ENCODE results near the gene AK9. TPM values are rescaled to one million over a fixed set of nuclear protein-coding genes. Genes with fewer than 3 reads are reported as not detected.

The AK9 gene
- total RNA-seq, 1 donor from 2014 or later: 0.75 TPM

- TF ChIP-seq, protein P1, sequence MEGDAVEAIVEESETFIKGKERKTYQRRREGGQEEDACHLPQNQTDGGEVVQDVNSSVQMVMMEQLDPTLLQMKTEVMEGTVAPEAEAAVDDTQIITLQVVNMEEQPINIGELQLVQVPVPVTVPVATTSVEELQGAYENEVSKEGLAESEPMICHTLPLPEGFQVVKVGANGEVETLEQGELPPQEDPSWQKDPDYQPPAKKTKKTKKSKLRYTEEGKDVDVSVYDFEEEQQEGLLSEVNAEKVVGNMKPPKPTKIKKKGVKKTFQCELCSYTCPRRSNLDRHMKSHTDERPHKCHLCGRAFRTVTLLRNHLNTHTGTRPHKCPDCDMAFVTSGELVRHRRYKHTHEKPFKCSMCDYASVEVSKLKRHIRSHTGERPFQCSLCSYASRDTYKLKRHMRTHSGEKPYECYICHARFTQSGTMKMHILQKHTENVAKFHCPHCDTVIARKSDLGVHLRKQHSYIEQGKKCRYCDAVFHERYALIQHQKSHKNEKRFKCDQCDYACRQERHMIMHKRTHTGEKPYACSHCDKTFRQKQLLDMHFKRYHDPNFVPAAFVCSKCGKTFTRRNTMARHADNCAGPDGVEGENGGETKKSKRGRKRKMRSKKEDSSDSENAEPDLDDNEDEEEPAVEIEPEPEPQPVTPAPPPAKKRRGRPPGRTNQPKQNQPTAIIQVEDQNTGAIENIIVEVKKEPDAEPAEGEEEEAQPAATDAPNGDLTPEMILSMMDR (IDR thresholded peaks at IDR 0.05): no peak
- peaks cover 3 to 15% of the 10 kb centered on the region in 2 donors for H3K36me3 ChIP-seq
- H3K27me3 ChIP-seq: no peaks in the 10 kb centered on the region
- H3K4me1 ChIP-seq: no peaks in the 10 kb centered on the region
- H3K9me3 ChIP-seq: peaks cover 0 to 8% of the 10 kb centered on the region in 2 donors
- no peak for DNase-seq (ENCODE audit: low spot score in 2 of 2)
- intact Hi-C loops (cut with DNase I): no loop called here
- no peak overlapping the region for H3K4me3 ChIP-seq
- H3K27ac ChIP-seq: no peak overlapping the region
These were observed 58.6 kb downstream of the AK9 start for GRCh38 chr6:109632405-109632804.

DNA sequence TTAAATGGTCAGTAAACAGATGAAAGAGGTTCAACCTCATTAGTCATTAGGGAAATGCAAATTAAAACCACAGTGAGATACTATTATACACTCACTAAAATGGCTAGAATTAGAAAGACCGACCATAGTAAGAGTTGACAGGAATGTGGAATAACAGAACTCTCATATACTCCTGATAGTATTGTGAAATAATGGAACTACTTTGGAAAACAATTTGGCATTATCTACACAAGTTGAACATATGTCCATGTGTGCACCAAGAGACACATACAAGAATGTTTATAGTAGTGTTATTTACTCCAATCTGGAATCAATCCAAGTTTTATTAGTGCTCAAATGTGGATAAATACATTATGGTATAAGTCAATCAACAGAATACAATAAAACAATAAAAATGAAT lies 59.6 kb downstream of the AK9 start:
- Histone ChIP-seq H3K4me1 (no peaks in the 10 kb centered on the region), H3K27me3 (no peaks in the 10 kb centered on the region), H3K4me3 (no peak overlapping the region), H3K36me3 (peaks cover 3 to 15% of the 10 kb centered on the region in 2 donors), H3K27ac (no peak overlapping the region), H3K9me3 (peaks cover 0 to 8% of the 10 kb centered on the region in 2 donors)
- DNase-seq (ENCODE audit: low spot score in 2 of 2): no peak
- intact Hi-C loops (cut with DNase I): no loop called here
- TF ChIP-seq, protein P1 (IDR thresholded peaks at IDR 0.05): no peak

DNA sequence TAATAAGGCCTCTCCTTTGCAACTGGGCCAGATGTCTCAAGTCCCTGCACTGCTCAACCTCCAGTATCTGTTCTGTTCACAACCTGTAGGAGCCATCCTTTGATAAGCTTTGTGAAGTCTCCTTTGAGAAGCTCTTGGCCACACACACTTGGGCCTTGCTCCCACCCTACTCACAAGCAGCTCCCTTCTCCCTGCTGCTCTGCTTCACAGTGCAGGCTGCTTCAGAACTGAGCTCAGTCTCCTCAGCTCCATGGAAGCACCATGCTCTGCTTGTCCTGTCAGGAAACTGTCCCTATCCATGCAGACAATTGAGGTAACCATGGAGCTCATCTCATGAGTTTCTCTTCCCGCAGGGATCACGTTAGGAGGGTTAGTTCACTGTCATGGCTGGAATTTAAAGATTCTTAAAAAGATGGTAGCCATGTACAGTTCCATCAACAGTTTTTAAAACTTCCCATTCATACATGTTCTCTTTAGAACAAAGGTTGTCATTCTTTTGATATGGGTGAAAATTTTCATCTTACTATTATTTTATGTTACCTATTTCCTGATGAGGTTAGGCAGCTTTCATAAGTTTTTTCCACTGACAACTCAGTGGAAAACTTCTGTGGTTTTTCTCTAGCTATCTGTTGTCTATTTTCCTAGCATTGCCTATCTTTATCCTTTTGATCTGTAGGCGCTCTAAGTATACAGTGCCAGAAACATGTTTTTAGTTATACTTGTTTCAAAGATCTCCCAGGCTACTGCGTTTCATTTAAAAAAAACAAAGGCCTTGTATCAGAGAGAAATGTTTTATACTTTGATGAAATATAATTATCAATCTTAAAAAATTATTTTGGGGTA lies 62.6 kb downstream of the AK9 start:
- Histone ChIP-seq H3K27ac (no peak overlapping the region), H3K36me3 (peaks cover 3 to 15% of the 10 kb centered on the region in 2 donors), H3K9me3 (peaks cover 0 to 8% of the 10 kb centered on the region in 2 donors), H3K27me3 (no peaks in the 10 kb centered on the region), H3K4me3 (no peak overlapping the region), H3K4me1 (no peaks in the 10 kb centered on the region)
- intact Hi-C loops (cut with DNase I): no loop called here
- TF ChIP-seq, protein P1 (IDR thresholded peaks at IDR 0.05): no peak
- no peak for DNase-seq (ENCODE audit: low spot score in 2 of 2)

DNA sequence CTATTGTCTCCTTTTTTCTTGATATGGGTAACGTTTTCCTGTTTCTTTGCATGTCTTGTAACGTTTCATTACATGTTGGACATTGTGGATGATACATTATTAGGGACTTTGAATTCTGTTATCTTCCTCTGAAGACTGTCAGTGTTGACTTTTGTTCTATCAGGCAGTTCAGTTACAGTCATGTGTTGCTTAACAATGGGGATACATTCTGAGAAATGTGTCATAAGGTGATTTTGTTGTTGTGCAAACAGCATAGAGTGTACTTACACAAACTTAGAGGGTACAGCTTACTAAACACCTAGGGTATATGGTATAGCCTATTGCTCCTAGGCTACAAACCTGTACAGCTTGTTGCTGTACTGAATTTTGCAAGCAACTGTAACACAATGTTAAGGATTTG lies 64.7 kb downstream of the AK9 start:
- Histone ChIP-seq H3K27ac (no peak overlapping the region), H3K27me3 (no peaks in the 10 kb centered on the region), H3K4me3 (no peak overlapping the region), H3K9me3 (peaks cover 0 to 5% of the 10 kb centered on the region in 2 donors), H3K36me3 (peaks cover 3 to 7% of the 10 kb centered on the region in 2 donors), H3K4me1 (no peaks in the 10 kb centered on the region)
- DNase-seq (ENCODE audit: low spot score in 2 of 2): no peak
- TF ChIP-seq, protein P1 (IDR thresholded peaks at IDR 0.05): no peak
- intact Hi-C loops (cut with DNase I): no loop called here

DNA sequence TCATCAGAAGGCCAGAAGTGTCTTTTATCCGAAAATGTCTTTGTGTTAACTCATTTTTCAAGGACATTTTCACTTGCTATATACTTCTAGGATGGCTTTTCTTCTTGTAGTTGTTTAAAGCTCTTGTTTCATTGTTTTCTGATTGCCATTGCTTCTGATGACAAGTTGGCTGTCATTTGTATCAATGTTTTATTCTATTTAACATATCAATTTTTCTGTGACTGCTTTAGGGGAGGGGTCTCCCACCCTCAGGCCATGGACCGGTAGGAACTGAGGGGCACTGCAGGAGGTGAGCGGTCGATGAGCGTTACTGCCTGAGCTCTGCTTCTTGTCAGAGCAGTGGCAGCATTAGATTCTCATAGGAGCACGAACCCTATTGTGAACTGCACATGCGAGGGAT lies 65.8 kb downstream of the AK9 start:
- Histone ChIP-seq H3K27ac (no peak overlapping the region), H3K27me3 (no peaks in the 10 kb centered on the region), H3K4me1 (no peaks in the 10 kb centered on the region), H3K9me3 (peaks cover 0 to under 1% of the 10 kb centered on the region in 2 donors), H3K36me3 (peaks cover 0 to 3% of the 10 kb centered on the region in 2 donors), H3K4me3 (no peak overlapping the region)
- intact Hi-C loops (cut with DNase I): no loop called here
- TF ChIP-seq, protein P1 (IDR thresholded peaks at IDR 0.05): no peak
- DNase-seq (ENCODE audit: low spot score in 2 of 2): no peak

All from ascending aorta (tissue), 2 donors.